Upper lobe of right lung (tissue), 1 donor: ENCODE data around the gene VILL. TPM values are rescaled to one million over a fixed set of nuclear protein-coding genes. Genes with fewer than 3 reads are reported as not detected.

ENCODE experiments used
- ATAC-seq: fragments of 200-7000 bp; cut with Tn5 transposase; one replicate; pipeline ENCODE4 v1.9.1; 2020; ENCODE audit warnings: mild to moderate bottlenecking, moderate library complexity
- DNase-seq: peaks from one replicate; pipeline ENCODE4 v3.0.0-alpha.2; 2020
- H3K27ac ChIP-seq: fragments of 200-600 bp; one replicate; pipeline ENCODE4 v1.8.0; 2022
- H3K27me3 ChIP-seq: fragments of 200-600 bp; one replicate; pipeline ENCODE4 v1.8.0; 2022; ENCODE audit warnings: mild to moderate bottlenecking
- H3K36me3 ChIP-seq: fragments of 200-600 bp; one replicate; pipeline ENCODE4 v1.8.0; 2022
- H3K4me1 ChIP-seq: fragments of 200-600 bp; one replicate; pipeline ENCODE4 v1.8.0; 2022
- H3K4me3 ChIP-seq: fragments of 200-600 bp; one replicate; pipeline ENCODE4 v1.8.0; 2022; ENCODE audit warnings: mild to moderate bottlenecking
- H3K9me3 ChIP-seq: fragments of 200-600 bp; one replicate; pipeline ENCODE4 v1.8.0; 2022
- intact Hi-C: fragments of 100-400 bp; cut with DNase I; formaldehyde crosslinking; loops from one replicate; pipeline ENCODE4 v1.11.0; 2022
- total RNA-seq: library from RNA; stranded (reverse); fragmentation: NEBNext Ultra II Directional; extraction: Animal tissue kit (Norgen Biotek cat#: 25700); gene quantifications from one replicate; pipeline ENCODE4 v1.2.1, GENCODE V29; 2021
- TF ChIP-seq, protein P1 (sequence below): fragments of 200-600 bp; IDR thresholded peaks from one replicate; pipeline ENCODE4 v1.8.0; 2022; ENCODE audit warnings: antibody characterized with exemption
- donor health status: DM: no; HTN: yes; CAD: no; lungs with severe emphysema.

The VILL gene
- total RNA-seq, 1 donor from 2014 or later, result 8.9 TPM

- H3K4me3 ChIP-seq, result no peak overlapping the region
- H3K36me3 ChIP-seq, result peaks cover 34% of the 10 kb centered on the region
- H3K4me1 ChIP-seq, result peaks cover 4% of the 10 kb centered on the region
- TF ChIP-seq, protein P1, sequence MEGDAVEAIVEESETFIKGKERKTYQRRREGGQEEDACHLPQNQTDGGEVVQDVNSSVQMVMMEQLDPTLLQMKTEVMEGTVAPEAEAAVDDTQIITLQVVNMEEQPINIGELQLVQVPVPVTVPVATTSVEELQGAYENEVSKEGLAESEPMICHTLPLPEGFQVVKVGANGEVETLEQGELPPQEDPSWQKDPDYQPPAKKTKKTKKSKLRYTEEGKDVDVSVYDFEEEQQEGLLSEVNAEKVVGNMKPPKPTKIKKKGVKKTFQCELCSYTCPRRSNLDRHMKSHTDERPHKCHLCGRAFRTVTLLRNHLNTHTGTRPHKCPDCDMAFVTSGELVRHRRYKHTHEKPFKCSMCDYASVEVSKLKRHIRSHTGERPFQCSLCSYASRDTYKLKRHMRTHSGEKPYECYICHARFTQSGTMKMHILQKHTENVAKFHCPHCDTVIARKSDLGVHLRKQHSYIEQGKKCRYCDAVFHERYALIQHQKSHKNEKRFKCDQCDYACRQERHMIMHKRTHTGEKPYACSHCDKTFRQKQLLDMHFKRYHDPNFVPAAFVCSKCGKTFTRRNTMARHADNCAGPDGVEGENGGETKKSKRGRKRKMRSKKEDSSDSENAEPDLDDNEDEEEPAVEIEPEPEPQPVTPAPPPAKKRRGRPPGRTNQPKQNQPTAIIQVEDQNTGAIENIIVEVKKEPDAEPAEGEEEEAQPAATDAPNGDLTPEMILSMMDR, result no peak
- DNase-seq (peak; percentile 62), ATAC-seq (no peak)
- no peak overlapping the region for H3K27ac ChIP-seq
- no peaks in the 10 kb centered on the region for H3K27me3 ChIP-seq
- intact Hi-C loops, result no loop called here
- no peaks in the 10 kb centered on the region for H3K9me3 ChIP-seq
Measured at GRCh38 chr3:38006445-38006995, 15.9 kb downstream of the VILL start.

DNA sequence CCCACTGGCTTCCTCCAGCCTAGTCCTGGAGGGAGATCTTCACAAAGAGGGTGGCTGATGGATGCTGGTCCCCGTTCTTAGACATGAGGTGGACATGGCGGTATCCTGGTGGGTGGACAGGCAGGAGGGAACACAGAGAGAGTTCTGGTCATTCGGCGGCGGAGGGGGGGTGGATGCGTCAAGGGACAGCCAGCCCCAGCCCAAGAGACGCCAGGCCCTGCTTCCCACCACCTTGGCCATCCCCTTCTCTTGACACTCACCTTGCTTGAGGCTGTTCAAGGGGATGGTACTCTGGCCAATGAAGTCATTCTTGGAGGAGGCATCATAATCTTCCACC lies 17.1 kb downstream of the VILL start:
- Histone ChIP-seq H3K4me1 (peaks cover 4% of the 10 kb centered on the region), H3K9me3 (no peaks in the 10 kb centered on the region), H3K27me3 (no peaks in the 10 kb centered on the region), H3K4me3 (no peak overlapping the region), H3K36me3 (peaks cover 30% of the 10 kb centered on the region), H3K27ac (no peak overlapping the region)
- ATAC-seq, result no peak
- TF ChIP-seq, protein P1, result no peak
- DNase-seq, result no peak
- intact Hi-C loops, result no loop called here

GRCh38 chr3:38008191-38008701 lies 17.7 kb downstream of the VILL start:
- no peak overlapping the region for H3K27ac ChIP-seq
- no peaks in the 10 kb centered on the region for H3K27me3 ChIP-seq
- no peak for DNase-seq
- H3K4me3 ChIP-seq, result no peak overlapping the region
- peaks cover 4% of the 10 kb centered on the region for H3K4me1 ChIP-seq
- intact Hi-C loops, result no loop called here
- peaks cover 31% of the 10 kb centered on the region for H3K36me3 ChIP-seq
- H3K9me3 ChIP-seq, result no peaks in the 10 kb centered on the region
- no peak for ATAC-seq
- TF ChIP-seq, protein P1, result no peak

DNA sequence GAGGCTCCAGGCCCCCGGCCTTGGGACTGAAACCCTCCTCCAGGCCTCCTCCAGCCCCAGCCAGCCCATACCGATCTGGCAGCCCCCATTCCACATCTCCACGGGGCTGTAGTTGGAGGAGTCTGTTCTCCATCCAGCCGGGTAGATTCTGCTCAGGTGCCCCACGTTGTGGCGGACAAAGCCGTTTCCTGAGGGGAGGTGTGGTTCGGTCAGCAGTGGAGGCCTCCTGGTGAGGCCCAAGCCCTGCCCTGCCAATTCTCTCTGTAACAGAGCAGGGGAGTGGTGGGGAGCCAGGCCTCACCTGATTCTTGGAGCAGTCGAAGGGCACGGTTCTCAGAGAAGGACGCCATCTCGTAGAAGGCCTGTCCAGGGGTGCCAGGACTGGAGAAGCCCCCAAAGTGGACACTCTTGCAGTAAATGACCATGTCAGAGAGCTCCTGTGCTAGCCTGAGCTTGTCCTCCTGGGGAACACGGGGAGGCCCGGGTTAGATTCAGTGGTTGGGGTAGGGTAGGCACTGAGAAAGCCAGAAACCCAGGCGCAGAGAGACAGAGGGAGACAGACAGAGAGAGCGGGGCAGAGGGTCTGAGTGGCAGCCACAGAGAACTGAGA lies 18.5 kb downstream of the VILL start:
- DNase-seq, result no peak
- intact Hi-C loops, result no loop called here
- TF ChIP-seq, protein P1, result no peak
- Histone ChIP-seq H3K4me3 (no peak overlapping the region), H3K9me3 (no peaks in the 10 kb centered on the region), H3K4me1 (peaks cover 4% of the 10 kb centered on the region), H3K27me3 (no peaks in the 10 kb centered on the region), H3K36me3 (peaks cover 38% of the 10 kb centered on the region), H3K27ac (no peak overlapping the region)
- ATAC-seq, result no peak

DNA sequence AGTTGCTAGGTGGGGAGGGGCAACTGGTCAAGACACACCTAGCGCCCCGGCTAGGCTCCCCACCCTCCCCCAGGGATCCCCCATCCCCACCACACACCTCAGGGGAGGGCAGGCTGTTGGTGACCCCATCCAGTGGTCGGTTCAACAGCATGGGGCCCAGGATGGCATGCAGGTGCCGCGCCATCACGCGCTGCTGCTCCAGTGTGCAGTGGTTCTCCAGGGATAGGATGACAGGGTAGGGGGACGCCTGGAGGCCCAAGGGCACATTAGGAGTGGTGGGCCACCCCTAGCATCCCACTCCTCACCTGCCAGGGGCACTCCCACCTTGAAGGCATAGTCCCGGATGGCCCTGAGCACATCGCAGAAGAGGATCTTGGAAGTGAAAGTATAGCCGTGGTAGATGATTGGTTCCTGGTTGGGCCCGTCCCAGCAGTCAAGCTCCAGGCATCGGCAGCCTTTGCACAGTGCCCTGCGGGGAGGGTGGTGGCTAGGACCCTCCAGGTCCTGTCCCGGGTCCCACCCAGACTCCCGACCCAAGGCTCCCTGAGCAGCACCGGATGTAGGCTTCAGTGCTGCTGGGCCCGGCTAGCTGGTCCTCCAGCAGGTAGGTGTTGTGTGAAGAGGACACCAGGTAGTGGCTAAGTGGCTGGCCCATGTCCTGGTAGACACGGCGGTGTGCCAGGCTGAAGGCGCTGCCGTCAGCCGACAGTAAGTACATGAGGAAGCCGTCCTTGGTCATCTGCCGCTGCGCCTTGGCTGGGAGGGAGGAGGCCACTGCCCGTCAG lies 19.4 kb downstream of the VILL start:
- H3K27me3 ChIP-seq, result no peaks in the 10 kb centered on the region
- DNase-seq, result peak; percentile 58
- intact Hi-C loops, result no loop called here
- ATAC-seq, result no peak
- TF ChIP-seq, protein P1, result no peak
- H3K4me3 ChIP-seq, result no peak overlapping the region
- H3K9me3 ChIP-seq, result no peaks in the 10 kb centered on the region
- no peak overlapping the region for H3K27ac ChIP-seq
- H3K36me3 ChIP-seq, result peaks cover 42% of the 10 kb centered on the region
- no peaks in the 10 kb centered on the region for H3K4me1 ChIP-seq
